Activated naive CD8-positive, alpha-beta T cell treated with anti-CD3 and anti-CD28 coated beads for 36 hours (primary cell): ENCODE data around the gene PHACTR3. TPM values are rescaled to one million over a fixed set of nuclear protein-coding genes. Genes with fewer than 3 reads are reported as not detected.

Experiments
- DNase-seq: peaks from one replicate; pipeline ENCODE4 v3.0.0; 2021
- H3K27ac Mint-ChIP-seq: one replicate; pipeline ENCODE4 v1.8.0; 2022; ENCODE audit warnings: mild to moderate bottlenecking, moderate library complexity, mixed read lengths
- H3K27me3 Mint-ChIP-seq: one replicate; pipeline ENCODE4 v1.8.0; 2022; ENCODE audit warnings: mild to moderate bottlenecking, mixed read lengths
- H3K36me3 Mint-ChIP-seq: one replicate; pipeline ENCODE4 v1.8.0; 2021; ENCODE audit warnings: mild to moderate bottlenecking, mixed read lengths
- H3K4me1 Mint-ChIP-seq: one replicate; pipeline ENCODE4 v1.8.0; 2021; ENCODE audit warnings: mixed read lengths
- H3K4me3 Mint-ChIP-seq: one replicate; pipeline ENCODE4 v1.8.0; 2022; ENCODE audit warnings: mild to moderate bottlenecking, moderate library complexity, mixed read lengths
- H3K9me3 Mint-ChIP-seq: one replicate; pipeline ENCODE4 v1.8.0; 2022; ENCODE audit warnings: mixed read lengths
- total RNA-seq, 2 experiments: library from RNA; stranded (reverse); gene quantifications; one replicate each; pipeline ENCODE4 v1.2.3, GENCODE V29; 2021

PHACTR3 gene
- total RNA-seq, 2 experiments from 2014 or later: not detected

DNA sequence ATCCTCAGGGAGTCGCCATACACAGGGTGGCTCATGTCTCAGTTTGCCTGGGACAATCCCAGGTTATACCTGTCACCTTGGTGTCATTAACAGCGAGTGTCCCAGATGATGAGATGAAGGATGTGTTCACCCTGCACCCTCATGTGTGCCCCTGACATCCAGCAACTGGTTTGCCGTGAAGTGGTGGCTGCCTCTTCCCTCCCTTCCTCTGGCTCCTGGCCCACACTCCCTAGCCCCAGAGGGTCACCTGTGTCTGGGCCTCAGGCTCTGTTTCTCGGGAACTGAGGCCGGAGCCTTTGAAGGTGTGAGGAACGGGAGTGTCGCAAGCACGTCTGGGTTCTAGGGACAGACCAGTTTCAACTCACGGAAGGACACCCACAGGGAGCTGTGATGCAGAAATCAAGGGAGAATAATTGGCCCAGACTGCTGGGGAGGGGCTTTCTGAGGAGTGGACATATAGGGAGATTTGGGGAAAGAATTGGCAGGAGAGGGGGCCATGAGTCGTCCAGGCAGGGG, 35.8 kb upstream of the PHACTR3 start:
- Mint-ChIP-seq H3K27ac (no peak overlapping the region), H3K4me3 (no peak overlapping the region), H3K27me3 (peaks cover 20% of the 10 kb centered on the region)

GRCh38 chr20:59569305-59569704, 35.0 kb upstream of the PHACTR3 start:
- Mint-ChIP-seq H3K4me3 (no peak overlapping the region), H3K9me3 (no peaks in the 10 kb centered on the region), H3K27ac (no peak overlapping the region), H3K36me3 (no peaks in the 10 kb centered on the region), H3K4me1 (peaks cover 2% of the 10 kb centered on the region), H3K27me3 (peaks cover 20% of the 10 kb centered on the region)
- DNase-seq: no peak

More for the DNA sequence above, 35.8 kb upstream of the PHACTR3 start:
- no peak for DNase-seq
- Mint-ChIP-seq H3K36me3 (no peaks in the 10 kb centered on the region), H3K9me3 (no peaks in the 10 kb centered on the region), H3K4me1 (peaks cover 2% of the 10 kb centered on the region)

GRCh38 chr20:59571151-59571550, 33.2 kb upstream of the PHACTR3 start:
- no peak for DNase-seq
- Mint-ChIP-seq H3K4me3 (no peak overlapping the region), H3K27ac (no peak overlapping the region), H3K4me1 (peaks cover 2% of the 10 kb centered on the region), H3K9me3 (no peaks in the 10 kb centered on the region), H3K36me3 (no peaks in the 10 kb centered on the region), H3K27me3 (peaks cover 33% of the 10 kb centered on the region)

DNA sequence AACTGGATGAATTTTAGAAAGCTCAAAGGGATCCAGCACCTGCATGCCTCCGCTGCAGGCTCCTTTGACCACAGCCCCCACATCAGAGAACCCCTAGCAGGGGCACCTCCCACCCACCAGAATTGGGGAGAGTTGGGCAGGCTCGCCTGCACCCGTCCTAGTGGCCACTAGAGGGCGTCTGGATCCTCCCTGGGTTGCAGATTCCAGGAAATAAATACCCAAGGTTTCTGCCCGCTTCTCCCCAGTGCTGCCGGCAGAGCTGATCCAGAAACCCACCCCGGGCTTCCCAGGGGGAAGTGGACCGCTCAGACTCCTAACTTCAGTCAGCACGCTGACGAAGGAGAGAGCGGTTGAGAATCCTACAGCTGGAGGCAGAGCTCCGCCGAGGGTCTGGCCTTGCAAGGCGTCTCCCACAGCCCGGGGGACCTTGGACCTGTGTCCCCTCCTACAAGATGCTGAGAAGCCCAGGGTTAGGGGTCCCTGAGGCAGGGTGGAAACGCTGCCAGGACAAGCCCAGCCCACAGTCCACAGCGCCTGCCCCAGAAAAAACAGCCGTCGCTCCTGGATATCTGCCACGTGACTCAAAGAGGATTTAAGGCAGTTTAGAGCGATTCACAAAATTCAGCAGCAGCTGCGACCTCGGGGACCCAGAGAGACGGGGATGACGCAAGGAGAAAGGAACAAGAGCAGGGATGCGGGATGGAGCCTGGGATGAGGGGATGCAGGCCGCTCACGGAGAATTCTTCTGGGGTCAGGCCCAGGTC, 32.6 kb upstream of the PHACTR3 start:
- H3K27me3 Mint-ChIP-seq: peaks cover 39% of the 10 kb centered on the region
- peak overlapping the region; percentile 54 for H3K4me3 Mint-ChIP-seq
- no peak overlapping the region for H3K27ac Mint-ChIP-seq
- DNase-seq: peak; percentile 50
- H3K9me3 Mint-ChIP-seq: no peaks in the 10 kb centered on the region
- H3K36me3 Mint-ChIP-seq: no peaks in the 10 kb centered on the region
- H3K4me1 Mint-ChIP-seq: peaks cover 2% of the 10 kb centered on the region

GRCh38 chr20:59572515-59572914, 31.8 kb upstream of the PHACTR3 start:
- no peak for DNase-seq
- Mint-ChIP-seq H3K4me1 (peaks cover 2% of the 10 kb centered on the region), H3K27ac (no peak overlapping the region), H3K36me3 (no peaks in the 10 kb centered on the region), H3K4me3 (no peak overlapping the region), H3K27me3 (peaks cover 41% of the 10 kb centered on the region), H3K9me3 (no peaks in the 10 kb centered on the region)

DNA sequence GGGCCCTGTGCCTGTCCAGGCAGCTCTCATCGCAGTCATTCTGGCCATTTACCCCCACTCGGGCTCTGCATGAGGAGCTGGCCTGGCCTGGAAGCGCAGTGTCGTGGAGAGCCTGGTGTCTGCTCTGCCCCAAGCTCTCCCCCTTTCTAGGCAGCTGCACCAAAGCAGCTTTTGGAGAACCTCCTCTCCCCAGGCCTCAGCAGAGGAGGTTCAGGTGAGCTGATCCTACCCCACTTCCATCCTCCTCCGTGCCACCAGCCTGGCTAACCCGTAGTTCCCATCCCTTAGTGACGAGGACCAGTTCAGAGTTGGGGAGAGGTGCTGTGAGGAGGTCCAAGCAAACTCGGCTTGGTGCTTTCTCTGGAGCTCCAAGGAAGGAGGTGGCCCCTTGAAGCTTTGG, 30.5 kb upstream of the PHACTR3 start:
- Mint-ChIP-seq H3K9me3 (no peaks in the 10 kb centered on the region), H3K4me3 (no peak overlapping the region), H3K27me3 (peaks cover 52% of the 10 kb centered on the region), H3K36me3 (no peaks in the 10 kb centered on the region), H3K27ac (no peak overlapping the region), H3K4me1 (peaks cover 2% of the 10 kb centered on the region)
- DNase-seq: no peak

- Mint-ChIP-seq H3K9me3 (no peaks in the 10 kb centered on the region), H3K27ac (no peak overlapping the region), H3K4me3 (no peak overlapping the region), H3K27me3 (peaks cover 54% of the 10 kb centered on the region), H3K4me1 (peaks cover 2% of the 10 kb centered on the region), H3K36me3 (no peaks in the 10 kb centered on the region)
- DNase-seq: no peak
Observed at GRCh38 chr20:59574308-59574707, 30.0 kb upstream of the PHACTR3 start.

DNA sequence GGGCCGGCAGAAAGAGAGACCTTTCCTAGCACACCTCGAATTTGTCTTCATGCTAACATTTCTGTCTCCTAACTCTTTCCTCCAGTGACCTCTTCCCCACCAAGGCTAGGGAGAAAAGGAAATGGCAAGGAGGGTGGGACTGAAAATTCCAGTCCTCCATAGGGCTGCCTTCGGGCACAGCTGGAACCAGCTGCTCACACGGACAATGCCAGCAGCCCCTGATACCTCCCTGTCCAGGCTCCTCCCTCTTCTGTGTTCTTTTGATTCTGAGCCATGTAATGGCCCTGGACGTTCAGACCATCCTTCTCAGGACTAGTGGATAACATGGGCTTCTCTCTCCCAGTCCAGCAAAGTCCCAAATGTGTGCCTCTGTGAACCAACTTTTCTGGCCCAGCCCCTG, 29.1 kb upstream of the PHACTR3 start:
- H3K4me1 Mint-ChIP-seq: peaks cover 2% of the 10 kb centered on the region
- no peaks in the 10 kb centered on the region for H3K9me3 Mint-ChIP-seq
- H3K36me3 Mint-ChIP-seq: no peaks in the 10 kb centered on the region
- DNase-seq: no peak
- peaks cover 59% of the 10 kb centered on the region for H3K27me3 Mint-ChIP-seq
- H3K4me3 Mint-ChIP-seq: no peak overlapping the region
- H3K27ac Mint-ChIP-seq: no peak overlapping the region

GRCh38 chr20:59575653-59576052, 28.7 kb upstream of the PHACTR3 start:
- H3K9me3 Mint-ChIP-seq: no peaks in the 10 kb centered on the region
- peaks cover 60% of the 10 kb centered on the region for H3K27me3 Mint-ChIP-seq
- peaks cover 2% of the 10 kb centered on the region for H3K4me1 Mint-ChIP-seq
- no peak overlapping the region for H3K27ac Mint-ChIP-seq
- no peak for DNase-seq
- H3K4me3 Mint-ChIP-seq: no peak overlapping the region
- H3K36me3 Mint-ChIP-seq: no peaks in the 10 kb centered on the region

GRCh38 chr20:59576216-59576953, 28.0 kb upstream of the PHACTR3 start:
- H3K4me1 Mint-ChIP-seq: no peaks in the 10 kb centered on the region
- H3K4me3 Mint-ChIP-seq: no peak overlapping the region
- no peak for DNase-seq
- H3K36me3 Mint-ChIP-seq: no peaks in the 10 kb centered on the region
- H3K9me3 Mint-ChIP-seq: no peaks in the 10 kb centered on the region
- no peak overlapping the region for H3K27ac Mint-ChIP-seq
- peaks cover 56% of the 10 kb centered on the region for H3K27me3 Mint-ChIP-seq

DNA sequence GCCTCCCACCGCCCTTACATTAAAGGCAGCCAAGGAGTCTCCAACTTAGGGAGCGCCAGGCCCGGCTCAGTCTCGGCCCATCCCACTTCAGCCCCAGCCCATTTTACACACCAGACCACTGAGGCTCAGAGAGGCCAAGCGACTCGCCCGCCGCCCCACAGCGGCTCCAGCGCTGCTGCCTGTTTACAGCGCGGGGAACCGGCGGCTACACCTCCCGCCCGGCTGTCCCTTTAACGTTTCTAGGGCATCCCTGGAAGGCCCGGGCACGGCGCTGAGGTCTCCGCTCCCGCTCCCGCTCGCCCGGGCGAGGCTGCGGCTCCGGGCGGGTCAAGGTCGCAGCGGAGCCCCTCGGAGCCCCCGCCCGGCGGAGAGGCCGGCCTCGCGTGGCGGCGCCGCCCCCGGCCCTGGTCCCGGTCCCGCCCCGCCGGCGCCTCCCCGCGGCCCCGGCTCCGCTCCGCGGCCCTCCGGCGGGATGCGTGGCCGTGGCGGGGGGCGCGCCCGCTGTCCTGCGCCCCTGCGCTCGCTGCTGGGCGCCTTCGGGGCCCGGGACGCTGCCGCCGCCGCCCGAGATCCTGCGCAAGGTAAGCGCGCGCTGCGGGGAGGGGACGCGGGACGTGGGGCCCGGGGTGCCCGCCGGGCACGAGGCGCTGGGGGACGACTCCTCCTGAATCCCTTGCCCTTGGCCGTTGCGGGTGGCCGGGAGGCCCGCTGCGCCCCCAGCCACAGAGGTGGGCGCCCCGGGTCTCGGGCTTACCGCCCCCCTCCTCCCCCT, 27.1 kb upstream of the PHACTR3 start:
- Mint-ChIP-seq H3K4me3 (no peak overlapping the region), H3K9me3 (no peaks in the 10 kb centered on the region), H3K4me1 (no peaks in the 10 kb centered on the region), H3K27me3 (peaks cover 52% of the 10 kb centered on the region), H3K27ac (no peak overlapping the region), H3K36me3 (no peaks in the 10 kb centered on the region)
- no peak for DNase-seq

DNA sequence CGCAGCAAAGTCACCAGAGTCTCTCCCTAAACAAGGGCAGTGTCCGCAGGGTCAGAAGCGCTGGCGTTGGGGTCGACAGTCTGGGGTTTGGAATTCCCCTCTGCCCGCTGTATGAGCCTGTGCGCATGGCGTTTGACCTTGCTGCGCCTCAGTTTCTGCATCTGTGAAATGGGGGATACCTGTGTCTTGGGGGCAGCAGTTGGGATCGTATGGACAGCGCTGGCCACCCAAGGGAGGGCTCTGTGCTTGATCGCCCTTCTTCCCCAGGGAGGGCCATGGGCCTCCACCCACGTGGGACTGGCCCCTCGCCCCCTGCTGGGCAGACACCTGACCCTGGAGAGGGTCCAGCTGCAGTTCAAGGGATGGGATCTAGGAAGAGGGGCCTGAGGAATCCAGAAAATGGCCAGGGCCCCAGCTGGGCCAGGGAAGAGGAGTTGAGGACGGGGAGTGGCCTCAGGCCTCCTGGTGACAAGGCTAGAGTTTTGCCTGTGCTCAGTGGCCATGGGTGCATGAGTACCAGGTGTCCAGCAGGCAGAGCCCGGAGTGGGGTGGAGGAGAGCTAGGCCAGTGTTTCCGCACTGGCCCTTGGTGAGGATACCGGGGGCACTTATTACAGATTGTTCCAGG, 26.4 kb upstream of the PHACTR3 start:
- peaks cover 51% of the 10 kb centered on the region for H3K27me3 Mint-ChIP-seq
- H3K9me3 Mint-ChIP-seq: no peaks in the 10 kb centered on the region
- no peak overlapping the region for H3K27ac Mint-ChIP-seq
- no peak overlapping the region for H3K4me3 Mint-ChIP-seq
- DNase-seq: no peak
- no peaks in the 10 kb centered on the region for H3K4me1 Mint-ChIP-seq
- no peaks in the 10 kb centered on the region for H3K36me3 Mint-ChIP-seq

- Mint-ChIP-seq H3K27ac (no peak overlapping the region), H3K9me3 (no peaks in the 10 kb centered on the region), H3K36me3 (no peaks in the 10 kb centered on the region), H3K27me3 (peaks cover 45% of the 10 kb centered on the region), H3K4me1 (no peaks in the 10 kb centered on the region), H3K4me3 (no peak overlapping the region)
- no peak for DNase-seq
Observed at GRCh38 chr20:59578436-59579403, 25.6 kb upstream of the PHACTR3 start.
